GM19324 (cell line): Measurements from ENCODE around the gene PAX7.
"Not testable (repeated sequence)": the region's sequence is repeated elsewhere in the genome, so short reads cannot be mapped to it uniquely, and the experiment has no call there.

Experiments
- ATAC-seq: cut with Tn5 transposase; IDR thresholded peaks from one replicate; pipeline ENCODE4 v1.9.1; 2021; ENCODE audit warnings: mild to moderate bottlenecking, moderate library complexity; ENCODE audit not compliant: unreplicated experiment, low FRiP score

Gene PAX7

DNA sequence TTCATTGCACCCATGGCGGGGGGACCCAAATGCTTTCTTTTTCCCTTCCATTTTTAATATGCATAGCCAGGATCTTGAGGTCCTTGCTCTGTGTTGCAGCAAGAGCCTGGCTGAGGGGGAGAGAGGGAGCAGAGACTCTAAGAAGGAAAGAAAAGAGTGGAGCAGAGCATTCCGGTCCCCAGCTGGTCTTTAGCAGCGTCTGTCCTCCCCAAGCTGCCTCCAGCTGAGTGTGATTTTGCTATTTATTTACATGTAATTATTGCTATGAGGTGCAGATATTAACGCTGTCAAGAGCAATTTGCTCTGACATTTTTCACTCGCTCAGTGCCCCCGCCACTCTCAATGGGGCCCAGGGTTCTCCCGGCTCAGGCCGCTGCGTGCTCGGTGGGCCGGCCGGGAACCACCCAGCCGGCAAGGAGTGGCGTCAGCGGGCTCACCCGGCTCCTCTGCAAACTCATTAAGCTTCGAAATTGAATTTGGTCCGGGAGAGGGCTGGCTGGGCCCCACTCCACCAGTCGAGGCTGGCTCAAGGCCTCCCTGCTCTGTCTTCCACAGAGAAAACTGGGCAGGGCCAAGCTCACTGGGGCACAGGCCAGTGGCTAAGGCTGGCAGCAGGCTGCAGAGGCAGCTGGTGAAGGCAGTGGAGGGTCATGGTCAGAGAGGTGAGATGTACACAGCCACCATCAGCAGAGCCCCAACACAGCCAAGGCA, 93.2 kb downstream of the PAX7 start:
- no peak for ATAC-seq

DNA sequence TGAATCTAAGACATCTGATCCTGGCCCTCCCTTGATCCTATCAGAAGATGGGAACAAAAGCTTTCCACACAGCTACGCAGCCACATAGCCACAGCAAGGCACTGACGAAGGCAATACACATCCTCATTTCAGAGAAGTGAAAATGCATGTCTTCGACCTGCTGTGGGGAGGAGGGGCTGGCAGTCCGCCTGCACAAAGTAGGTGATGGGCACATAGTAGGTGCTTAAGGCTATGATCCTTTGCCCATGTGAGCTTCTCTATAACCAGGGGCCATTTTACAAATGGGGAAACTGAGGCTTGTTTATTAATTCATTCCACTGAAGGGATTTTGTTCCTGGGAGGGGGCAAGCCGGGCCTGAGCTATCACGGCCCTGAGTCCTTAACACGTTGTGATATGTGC, 94.2 kb downstream of the PAX7 start:
- ATAC-seq = no peak

DNA sequence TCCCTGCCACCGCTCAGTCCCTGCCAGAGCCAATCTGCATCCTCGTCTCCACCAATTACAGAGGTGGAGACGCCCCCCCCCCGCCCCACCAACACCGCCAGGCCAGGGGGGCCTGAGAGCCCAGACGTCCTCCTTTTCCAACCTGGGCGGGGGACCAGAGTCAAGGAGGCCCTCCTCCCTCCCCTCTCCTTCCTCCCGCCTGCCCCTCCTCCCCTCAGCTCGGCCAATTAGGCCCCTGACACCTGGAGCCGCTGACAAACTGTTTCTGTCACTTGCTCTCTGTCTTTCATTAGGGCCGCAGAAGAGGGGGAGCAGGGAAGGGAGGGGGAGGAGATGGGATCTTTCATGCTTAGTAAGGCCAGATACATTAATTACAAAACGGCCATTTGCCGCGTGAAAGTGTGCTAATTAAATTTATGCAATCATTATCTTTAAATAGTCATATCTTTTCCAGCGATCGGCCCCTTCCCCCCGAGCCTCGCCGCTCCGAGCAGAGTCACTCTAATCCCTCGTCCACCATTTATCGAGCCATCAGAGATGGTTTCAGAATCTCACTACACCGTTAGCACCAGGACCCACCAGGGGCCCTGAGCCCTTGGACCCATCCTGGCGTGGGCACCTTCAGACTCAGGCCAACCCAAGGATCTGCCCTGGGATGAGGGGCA, 94.7 kb downstream of the PAX7 start:
- no peak for ATAC-seq

DNA sequence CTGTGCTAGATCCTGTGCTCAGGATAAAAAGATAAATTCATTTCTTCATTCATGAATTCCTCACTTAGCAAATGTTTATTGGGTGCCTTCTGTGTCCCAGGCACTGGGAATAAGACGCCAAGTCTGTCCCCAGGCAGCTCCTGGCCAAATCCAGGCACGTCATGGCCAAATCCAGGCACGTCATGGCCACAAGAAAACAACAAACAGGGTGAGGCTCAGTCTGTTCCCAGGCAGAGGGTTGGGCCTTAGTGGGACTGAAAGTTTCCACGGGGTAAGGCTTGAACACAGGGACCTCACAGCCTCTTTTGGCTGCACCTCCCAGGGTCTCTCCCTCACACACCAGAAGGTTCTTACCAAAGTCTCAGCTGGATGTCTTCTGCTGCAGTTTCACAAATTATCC, 95.7 kb downstream of the PAX7 start:
- no peak for ATAC-seq

DNA sequence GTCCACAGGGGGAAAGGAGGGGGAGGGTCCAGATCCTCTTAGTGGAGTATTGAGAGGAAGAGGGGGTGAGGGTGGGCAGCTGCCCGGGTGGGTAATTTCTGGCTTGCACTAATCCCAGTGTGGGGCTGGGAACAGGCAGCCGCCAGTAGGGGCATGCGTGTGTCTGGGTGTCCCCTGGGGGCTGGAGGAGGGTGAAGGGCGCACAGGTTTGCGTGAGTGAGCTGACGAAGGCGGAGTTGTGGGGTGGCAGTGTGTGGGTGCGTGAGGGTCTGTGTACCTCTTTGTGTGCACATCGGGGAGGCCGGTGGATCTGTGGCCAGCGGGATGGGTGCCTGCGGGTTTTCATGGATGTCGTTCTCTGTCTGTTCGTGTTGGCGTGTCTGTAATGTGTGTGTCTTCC, 97.3 kb downstream of the PAX7 start:
- no peak for ATAC-seq

DNA sequence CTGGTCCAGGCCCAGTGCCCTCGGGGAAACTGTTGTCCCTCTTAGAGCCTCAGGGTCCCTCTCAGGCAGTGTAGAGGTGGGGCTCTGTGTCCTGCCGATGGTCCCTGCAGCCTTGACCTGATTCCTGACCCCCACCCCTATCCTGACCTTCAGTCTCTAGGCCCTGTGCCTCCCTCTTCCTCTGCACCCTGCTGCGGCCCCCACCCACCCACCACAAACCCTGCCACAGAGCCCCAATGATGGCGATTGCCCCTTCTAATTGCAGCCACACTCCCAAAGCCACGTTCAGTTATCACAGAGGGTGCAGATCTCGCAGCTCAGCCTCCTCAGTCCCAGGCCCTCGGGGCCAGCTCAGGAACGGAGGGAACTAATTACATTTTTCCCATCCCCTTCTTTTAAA, 99.7 kb downstream of the PAX7 start:
- ATAC-seq = no peak

DNA sequence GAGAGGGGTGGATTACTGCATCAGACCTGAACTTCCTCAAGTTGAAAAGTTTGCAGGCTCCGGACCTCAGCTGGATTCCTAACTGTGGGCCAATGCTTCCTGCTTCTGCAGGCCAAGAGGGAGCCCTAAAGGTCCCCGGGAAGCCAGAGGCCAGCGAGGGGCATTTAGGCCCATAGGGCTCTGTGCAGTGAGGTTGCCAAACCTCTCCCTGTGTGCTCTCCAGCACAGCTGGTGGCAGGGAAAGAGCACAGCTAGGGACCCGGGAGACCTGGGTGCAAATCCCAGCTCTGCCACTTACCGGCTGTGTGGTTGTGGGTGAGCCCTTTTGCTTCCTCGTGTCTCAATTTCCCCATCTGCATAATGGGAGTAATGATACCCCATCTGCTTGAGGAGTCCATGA, 100.5 kb downstream of the PAX7 start:
- no peak for ATAC-seq

DNA sequence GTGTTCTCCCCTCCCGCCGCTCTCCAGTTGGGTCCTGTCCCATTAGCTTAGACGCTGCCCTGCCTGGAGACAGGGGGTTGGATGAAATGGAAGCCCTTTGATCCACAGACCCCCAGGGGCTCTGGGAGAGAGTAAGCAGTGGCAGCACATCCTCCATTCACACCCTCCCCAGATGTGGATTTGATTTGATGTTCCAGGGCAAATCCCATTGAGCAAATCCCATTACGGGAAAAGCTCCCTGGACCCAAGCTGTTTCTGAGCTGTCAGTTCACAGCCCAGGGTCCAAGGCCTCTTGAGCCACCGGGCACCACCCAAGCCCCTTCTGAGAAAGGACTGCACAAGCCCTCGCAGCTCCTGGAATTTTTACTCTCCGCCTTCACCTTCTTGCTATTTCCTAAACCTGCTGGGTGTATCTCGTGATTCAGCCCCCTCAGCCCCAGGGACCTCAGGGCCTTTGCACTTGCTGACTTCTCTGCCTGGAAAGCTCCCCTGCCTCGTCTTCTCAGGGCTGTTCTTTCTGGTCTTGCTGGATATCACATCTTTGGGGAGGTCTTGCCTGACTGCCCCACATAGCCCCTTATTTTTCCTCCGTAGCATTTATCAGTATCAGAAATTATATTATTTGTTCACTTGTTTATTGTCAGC, 101.1 kb downstream of the PAX7 start:
- ATAC-seq = no peak

DNA sequence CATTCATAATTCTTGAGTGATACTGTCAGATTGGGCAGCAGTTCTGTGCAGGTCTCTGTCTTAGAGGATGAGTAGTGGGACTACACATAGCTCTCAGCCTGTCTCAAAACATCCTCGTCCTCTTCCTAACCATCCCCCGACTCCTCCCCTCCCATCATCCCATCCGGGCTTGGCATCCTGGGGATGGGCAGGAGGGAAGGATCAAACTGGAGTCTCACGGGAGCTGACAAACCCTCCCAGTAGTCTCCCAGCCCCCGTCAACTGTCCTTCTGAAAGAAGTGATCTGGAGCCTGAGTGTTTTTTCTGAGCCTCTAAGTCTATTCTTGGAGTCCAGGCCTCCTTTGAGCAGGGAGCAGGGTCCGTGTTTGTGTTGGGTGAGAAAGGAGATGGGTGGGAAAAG, 102.0 kb downstream of the PAX7 start:
- ATAC-seq = no peak

DNA sequence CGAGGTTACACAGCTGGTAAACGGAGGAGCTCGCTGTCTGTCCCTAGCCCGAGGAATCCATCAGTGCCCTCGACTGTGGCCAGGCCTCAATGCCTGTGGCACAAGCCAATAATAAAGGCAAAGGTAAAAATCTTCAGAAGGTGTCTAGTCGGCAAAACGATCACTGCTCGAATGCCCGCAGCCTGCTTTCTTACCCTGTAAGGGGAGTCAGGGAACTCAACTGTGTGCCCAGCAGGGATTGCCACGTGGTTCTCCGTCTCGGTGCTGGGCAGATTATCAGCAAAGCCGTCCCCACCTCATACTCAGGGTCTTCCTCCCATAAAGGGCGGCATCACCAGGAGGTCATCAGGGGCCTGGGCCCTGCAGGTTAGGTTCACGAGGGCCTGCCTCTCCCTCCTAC, 103.4 kb downstream of the PAX7 start:
- ATAC-seq = no peak

DNA sequence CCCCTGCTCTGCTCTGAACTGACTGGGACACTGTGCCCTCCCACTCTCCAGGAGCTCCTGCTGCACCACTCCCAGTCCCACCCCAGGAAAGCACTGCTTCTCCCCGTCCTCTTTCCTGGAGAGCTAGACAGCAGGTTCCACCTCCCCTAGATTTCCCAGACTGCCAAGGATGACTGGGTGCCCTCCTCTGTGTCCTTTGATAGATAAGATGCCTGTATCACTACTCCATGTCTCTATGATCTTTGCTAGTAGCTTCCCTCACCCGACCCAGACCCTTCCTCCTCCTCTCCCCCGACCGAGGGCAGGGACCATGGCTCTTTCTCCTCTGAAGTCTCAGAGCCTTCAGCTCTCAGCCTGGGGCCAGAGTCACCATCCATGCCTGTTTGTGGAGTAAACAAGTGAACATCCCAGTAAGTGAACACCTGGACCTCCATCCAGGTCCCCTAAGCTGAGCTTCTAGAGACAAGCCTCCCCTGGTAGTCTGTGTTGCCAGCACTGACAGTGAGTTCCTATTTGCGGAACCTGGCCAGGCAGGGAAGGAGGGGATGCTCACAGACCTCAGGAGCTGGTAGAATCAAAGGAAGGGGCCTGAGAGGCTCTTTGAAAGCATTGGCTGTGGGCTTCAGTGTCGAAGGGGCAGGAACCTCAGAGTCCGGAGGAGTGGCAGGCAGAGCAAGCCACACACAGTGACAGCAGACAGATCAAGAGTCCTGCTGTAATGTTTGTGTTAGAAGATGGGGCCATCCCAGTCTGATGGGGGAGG, 104.0 kb downstream of the PAX7 start:
- no peak for ATAC-seq

DNA sequence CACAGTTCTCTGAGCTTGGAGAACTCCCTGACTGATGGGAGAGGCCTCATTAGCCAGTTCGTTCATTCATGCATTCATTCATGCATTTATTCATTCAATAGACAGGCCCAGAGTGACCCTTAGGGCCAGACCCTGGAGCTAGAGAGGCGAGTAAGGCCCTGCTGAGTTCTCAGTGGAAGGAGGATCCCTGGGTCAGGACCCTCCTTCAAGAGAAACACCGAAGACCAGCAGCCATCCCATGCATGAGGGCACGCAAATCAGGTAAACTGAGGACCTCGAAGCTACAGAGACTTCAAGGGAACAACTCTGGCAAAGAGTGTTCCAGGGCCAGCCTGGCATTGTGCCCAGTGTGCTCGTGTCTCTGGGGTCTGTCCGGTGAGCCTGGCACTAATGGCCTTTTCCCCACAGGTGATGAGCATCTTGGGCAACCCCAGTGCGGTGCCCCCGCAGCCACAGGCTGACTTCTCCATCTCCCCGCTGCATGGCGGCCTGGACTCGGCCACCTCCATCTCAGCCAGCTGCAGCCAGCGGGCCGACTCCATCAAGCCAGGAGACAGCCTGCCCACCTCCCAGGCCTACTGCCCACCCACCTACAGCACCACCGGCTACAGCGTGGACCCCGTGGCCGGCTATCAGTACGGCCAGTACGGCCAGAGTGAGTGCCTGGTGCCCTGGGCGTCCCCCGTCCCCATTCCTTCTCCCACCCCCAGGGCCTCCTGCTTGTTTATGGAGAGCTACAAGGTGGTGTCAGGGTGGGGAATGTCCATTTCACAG, 104.8 kb downstream of the PAX7 start:
- no peak for ATAC-seq

DNA sequence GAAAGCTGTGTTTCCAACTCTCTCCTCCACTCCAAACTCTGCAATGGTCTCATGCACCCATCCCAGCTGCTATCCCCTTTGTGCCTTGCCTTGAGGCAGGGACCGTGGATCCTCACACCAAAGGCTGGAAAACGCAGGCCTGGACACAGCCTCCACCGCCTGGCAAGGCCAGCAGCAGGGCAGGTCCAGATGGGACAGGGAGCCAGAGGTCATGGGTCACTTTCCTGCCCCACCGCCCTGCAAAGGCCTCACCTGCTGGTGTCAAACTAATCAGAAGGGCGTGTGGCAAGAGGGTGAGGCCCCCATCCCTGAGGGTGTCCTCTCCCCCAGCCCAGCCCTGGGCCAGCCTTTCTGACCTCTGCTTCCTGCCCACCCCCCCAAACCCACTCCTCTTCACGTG, 106.3 kb downstream of the PAX7 start:
- ATAC-seq = no peak

DNA sequence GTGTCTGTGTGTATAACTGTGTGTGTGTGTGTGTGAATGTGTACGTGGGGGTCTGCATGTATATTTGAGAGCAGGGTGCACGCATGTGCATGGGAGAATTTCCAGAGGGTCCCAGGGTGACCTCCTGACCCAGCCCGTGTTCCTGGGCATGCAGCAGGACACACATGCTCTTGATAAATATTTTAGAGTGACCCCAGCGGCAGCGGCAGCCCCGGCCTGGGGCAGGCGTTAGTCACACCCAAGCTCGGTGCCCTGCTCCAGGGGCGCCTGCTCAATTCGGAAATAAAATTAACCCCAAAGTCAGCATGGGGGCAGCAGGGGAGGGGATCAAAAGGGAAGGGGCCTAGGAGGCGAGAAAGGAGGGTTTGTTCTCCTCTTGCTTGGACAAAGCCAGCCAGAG, 107.5 kb downstream of the PAX7 start:
- no peak for ATAC-seq

DNA sequence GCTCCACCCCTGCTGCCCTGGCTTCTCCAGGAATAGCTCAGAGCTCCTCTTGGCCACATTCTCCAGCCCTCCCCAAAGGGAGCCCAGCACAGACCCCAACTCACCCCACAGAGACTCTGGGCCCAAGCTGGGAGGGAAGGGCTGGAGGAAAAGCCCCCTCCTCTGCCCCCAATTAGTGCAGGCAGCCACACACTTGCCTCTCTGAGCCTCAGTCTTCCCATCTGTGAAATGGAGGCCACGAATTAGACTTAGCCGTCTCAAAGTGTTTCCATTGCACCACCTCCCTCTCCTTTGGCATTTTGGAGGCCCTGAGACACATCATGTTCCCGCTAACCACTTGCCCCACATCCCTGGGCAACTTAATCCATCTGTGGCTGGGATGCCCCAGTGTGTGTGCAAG, 108.0 kb downstream of the PAX7 start:
- no peak for ATAC-seq

DNA sequence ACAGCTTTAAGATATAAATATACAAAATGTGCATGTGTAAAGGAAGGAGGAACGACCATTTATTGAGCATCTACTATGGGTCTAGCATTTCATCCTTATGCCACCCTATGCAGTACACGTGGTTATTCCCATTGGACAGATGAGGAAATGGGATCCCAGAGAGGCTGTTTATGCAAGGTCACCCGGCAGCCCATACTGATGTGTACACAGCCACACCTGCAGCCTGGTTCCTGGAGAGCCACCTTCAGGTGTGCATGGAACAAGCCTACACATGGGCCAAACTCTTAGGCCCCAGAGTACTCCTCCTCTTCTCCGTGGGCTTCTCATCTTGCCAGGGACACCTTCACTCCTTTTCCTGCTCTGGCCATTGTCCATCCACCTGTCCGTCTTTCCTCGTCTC, 108.8 kb downstream of the PAX7 start:
- ATAC-seq = no peak

DNA sequence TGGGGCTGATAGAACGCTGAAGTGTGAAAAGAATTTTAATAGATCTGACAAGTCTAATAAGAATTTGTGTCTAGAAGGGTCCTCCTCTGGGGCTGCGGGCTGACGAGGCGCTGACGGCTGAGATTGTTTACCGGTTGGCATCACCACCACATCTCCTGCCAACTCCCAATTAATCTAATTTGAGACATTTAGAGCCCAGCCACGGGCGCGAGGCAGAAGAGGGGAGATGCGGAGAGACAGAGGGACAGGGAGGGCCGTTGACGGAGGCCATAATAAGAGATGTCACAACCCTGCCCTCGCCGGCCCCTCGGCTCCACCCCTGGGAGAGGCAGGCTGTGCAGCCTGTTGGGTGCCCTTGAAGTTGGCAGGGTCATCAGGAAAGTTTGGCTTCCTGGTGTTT, 109.3 kb downstream of the PAX7 start:
- no peak for ATAC-seq

DNA sequence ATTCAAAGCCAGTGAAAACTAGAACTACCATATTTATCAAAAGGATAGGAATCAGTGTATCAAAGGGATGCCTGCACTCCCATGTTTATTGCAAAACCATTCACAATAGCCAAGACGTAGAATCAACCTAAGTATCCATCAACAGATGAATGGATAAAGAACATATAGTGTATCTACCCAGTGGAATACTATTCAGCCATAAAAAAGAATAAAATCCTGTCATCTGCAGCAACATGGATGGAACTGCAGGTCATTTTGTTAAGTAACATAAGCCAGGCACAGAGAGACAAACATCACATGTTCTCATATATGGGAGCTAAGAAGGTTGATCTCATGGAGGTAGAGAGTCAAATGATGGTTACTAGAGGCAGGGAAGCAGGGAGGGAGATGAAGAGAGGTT, 110.0 kb downstream of the PAX7 start:
- no peak for ATAC-seq

DNA sequence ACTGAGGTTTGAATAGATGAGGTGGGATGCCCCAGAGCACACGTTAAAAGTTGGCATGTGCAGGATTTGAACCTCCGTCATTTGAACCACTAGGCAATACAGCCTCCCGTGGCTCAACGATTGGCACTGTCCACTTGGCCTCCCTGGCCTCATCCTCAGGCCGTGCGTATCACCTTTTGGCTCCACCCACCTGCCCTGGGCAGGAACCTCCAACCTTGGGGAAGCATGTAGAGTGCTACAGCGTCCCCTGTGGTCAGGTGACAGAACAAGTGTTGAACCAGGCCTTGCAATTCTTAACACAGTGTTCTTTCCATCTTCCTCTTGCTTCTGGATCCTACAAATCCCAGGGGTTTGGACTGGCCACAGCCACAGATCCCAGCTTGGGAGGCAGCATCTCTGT, 112.6 kb downstream of the PAX7 start:
- no peak for ATAC-seq

DNA sequence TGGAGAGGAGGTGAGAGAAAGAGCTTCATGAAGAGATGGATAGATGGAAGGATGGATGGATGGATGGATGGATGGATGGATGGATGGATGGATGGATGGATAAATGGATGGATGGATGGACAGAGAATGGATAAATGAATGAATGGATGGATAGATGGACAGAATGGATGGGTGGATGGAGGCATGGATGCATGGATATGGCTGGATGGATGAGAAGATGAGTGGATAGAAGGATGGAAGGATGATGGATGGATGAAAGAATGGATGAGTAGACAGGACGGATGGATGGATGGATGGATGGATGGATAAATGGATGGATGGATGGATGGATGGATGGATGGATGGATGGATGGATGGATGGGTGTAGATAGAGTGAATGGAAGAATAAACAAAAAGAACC, 113.7 kb downstream of the PAX7 start:
- ATAC-seq = not testable (repeated sequence)

DNA sequence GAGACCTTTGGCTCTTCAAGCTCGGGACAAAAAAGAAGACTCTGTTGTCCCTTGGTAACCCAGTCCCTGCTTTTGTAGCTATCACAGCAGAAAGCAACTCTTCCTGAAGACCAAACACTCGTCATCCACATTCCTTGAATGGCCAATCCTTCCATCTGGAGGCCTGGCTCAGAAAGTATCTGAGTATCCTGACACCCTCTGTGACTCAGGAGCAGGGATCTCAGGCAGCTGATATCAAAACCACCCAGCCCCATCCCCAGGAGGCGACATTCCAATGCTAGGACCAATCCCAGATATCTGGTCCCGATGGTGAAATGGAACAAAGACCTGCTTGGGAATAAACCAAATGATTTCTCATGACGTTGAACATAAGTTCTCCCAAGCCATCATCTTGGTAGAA, 116.3 kb downstream of the PAX7 start:
- no peak for ATAC-seq
